HG02763 (cell line): Measurements from ENCODE around the gene ADCY5.

Experiments
- ATAC-seq: cut with Tn5 transposase; IDR thresholded peaks from one replicate; pipeline ENCODE4 v1.9.1; 2021; ENCODE audit warnings: mild to moderate bottlenecking, moderate library complexity; ENCODE audit not compliant: unreplicated experiment

ADCY5 gene

GRCh38 chr3:123431007-123431657, 17.8 kb downstream of the ADCY5 start:
- ATAC-seq = no peak

GRCh38 chr3:123430266-123430665, 18.6 kb downstream of the ADCY5 start:
- ATAC-seq = no peak

GRCh38 chr3:123429362-123430125, 19.3 kb downstream of the ADCY5 start:
- no peak for ATAC-seq

- no peak for ATAC-seq
These were observed 23.7 kb downstream of the ADCY5 start for GRCh38 chr3:123424999-123425712.

- no peak for ATAC-seq
These were observed 24.4 kb downstream of the ADCY5 start for GRCh38 chr3:123424321-123424998.

- ATAC-seq = no peak
These were observed 25.1 kb downstream of the ADCY5 start for GRCh38 chr3:123423806-123424205.

- no peak for ATAC-seq
These were observed 25.9 kb downstream of the ADCY5 start for GRCh38 chr3:123423031-123423430.

GRCh38 chr3:123422457-123422856, 26.4 kb downstream of the ADCY5 start:
- no peak for ATAC-seq

GRCh38 chr3:123421353-123422174, 27.3 kb downstream of the ADCY5 start:
- no peak for ATAC-seq

- ATAC-seq = no peak
These were observed 28.4 kb downstream of the ADCY5 start for GRCh38 chr3:123420416-123420968.

GRCh38 chr3:123419850-123420297, 29.0 kb downstream of the ADCY5 start:
- no peak for ATAC-seq

- no peak for ATAC-seq
These were observed 29.6 kb downstream of the ADCY5 start for GRCh38 chr3:123419181-123419849.

GRCh38 chr3:123416647-123417046, 32.2 kb downstream of the ADCY5 start:
- no peak for ATAC-seq

GRCh38 chr3:123416173-123416572, 32.7 kb downstream of the ADCY5 start:
- no peak for ATAC-seq

GRCh38 chr3:123414973-123415775, 33.7 kb downstream of the ADCY5 start:
- no peak for ATAC-seq

- ATAC-seq = no peak
These were observed 35.9 kb downstream of the ADCY5 start for GRCh38 chr3:123412811-123413604.

- no peak for ATAC-seq
These were observed 36.8 kb downstream of the ADCY5 start for GRCh38 chr3:123412076-123412475.
